ENCODE results near the gene ABCB4. TPM values are rescaled to one million over a fixed set of nuclear protein-coding genes. Genes with fewer than 3 reads are reported as not detected.

ABCB4 gene
- total RNA-seq: under 0.01 and 0.09 TPM in 2 replicates

GRCh38 chr7:87475359-87476178 is at the start of gene ABCB4:
Gene ABCB4 (minus strand): TSS chr7:87475680. CDS start chr7:87475465, 215 bp downstream.

Other genes with a start within 250 kb of the ABCB4 start
- 7.6 and 8.9 TPM in 2 replicates for gene CROT, start 130.0 kb downstream of the ABCB4 start, total RNA-seq
- 3.0 and 9.8 TPM in 2 replicates for gene ABCB1, start 125.2 kb upstream of the ABCB4 start, total RNA-seq
- 0.72 and 1.0 TPM in 2 replicates for gene RUNDC3B, start 152.7 kb upstream of the ABCB4 start, total RNA-seq